Progenitor cell of endocrine pancreas (in vitro differentiated cells): ENCODE measurements around the gene SREBF2. TPM values are rescaled to one million over a fixed set of nuclear protein-coding genes. Genes with fewer than 3 reads are reported as not detected.
A peak's percentile ranks its signal among the peaks of the same experiment; 100 is the strongest.

ENCODE experiments used
- DNase-seq: peaks from one replicate; pipeline ENCODE4 v3.0.0; 2021; ENCODE audit warnings: low spot score; ENCODE audit not compliant: unreplicated experiment
- H3K27ac Mint-ChIP-seq: 2 replicates; pipeline ENCODE4 v1.8.0; 2021; ENCODE audit warnings: mild to moderate bottlenecking, moderate library complexity, mixed read lengths
- H3K27me3 Mint-ChIP-seq: 2 replicates; pipeline ENCODE4 v1.8.0; 2021; ENCODE audit warnings: mixed read lengths
- H3K36me3 Mint-ChIP-seq: 2 replicates; pipeline ENCODE4 v1.8.0; 2022; ENCODE audit warnings: mixed read lengths; ENCODE audit not compliant: insufficient read depth
- H3K4me1 Mint-ChIP-seq: 2 replicates; pipeline ENCODE4 v1.8.0; 2021; ENCODE audit warnings: low read depth, mixed read lengths
- H3K4me3 Mint-ChIP-seq: 2 replicates; pipeline ENCODE4 v1.8.0; 2021; ENCODE audit warnings: low read depth, mild to moderate bottlenecking, moderate library complexity, mixed read lengths
- H3K9me3 Mint-ChIP-seq: 2 replicates; pipeline ENCODE4 v1.8.0; 2021; ENCODE audit warnings: low read depth, mixed read lengths
- CTCF ChIP-seq: fragments of 200-600 bp; sonication (generic); IDR thresholded peaks from one replicate; pipeline ENCODE4 v1.5.0; 2021; ENCODE audit warnings: antibody characterized with exemption, mild to moderate bottlenecking; ENCODE audit not compliant: unreplicated experiment
- microRNA-seq: library from miRNA; unstranded; fragments of <30 nt; microRNA quantifications from one replicate; pipeline ENCODE4 v1.1.0, GENCODE V29; 2020; ENCODE audit warnings: borderline number of aligned reads; ENCODE audit not compliant: unreplicated experiment
- total RNA-seq: library from RNA; stranded (reverse); gene quantifications from 2 replicates; pipeline ENCODE4 v1.2.1, GENCODE V29; 2021

SREBF2 gene
- total RNA-seq, 1 donor from 2014 or later, result 156 TPM

- TF ChIP-seq CTCF, result no peak
- Mint-ChIP-seq H3K27me3 (no peaks in the 10 kb centered on the region), H3K4me3 (no peak overlapping the region), H3K4me1 (peaks cover 11% of the 10 kb centered on the region), H3K27ac (no peak overlapping the region), H3K9me3 (no peaks in the 10 kb centered on the region), H3K36me3 (peaks cover 1% of the 10 kb centered on the region)
- DNase-seq, result no peak
Observed at GRCh38 chr22:41949297-41949965, 116.5 kb downstream of the SREBF2 start.

- H3K36me3 Mint-ChIP-seq, result no peaks in the 10 kb centered on the region
- peaks cover 6% of the 10 kb centered on the region for H3K4me1 Mint-ChIP-seq
- no peaks in the 10 kb centered on the region for H3K27me3 Mint-ChIP-seq
Observed at GRCh38 chr22:41951898-41952474, 119.1 kb downstream of the SREBF2 start, which contains the start of gene SMIM45. SMIM45 (plus strand) TSS chr22:41952150.

GRCh38 chr22:41952713-41953112 lies 119.8 kb downstream of the SREBF2 start:
- no peak overlapping the region for H3K4me3 Mint-ChIP-seq

More at GRCh38 chr22:41951898-41952474, 119.1 kb downstream of the SREBF2 start, which contains the start of gene SMIM45:
- H3K4me3 Mint-ChIP-seq, result no peak within 1 kb of the TSS
- H3K27ac Mint-ChIP-seq, result peak within 1 kb of the TSS; percentile 74
- no peak for TF ChIP-seq CTCF
- no peak for DNase-seq
- no peaks in the 10 kb centered on the region for H3K9me3 Mint-ChIP-seq

More at GRCh38 chr22:41952713-41953112, 119.8 kb downstream of the SREBF2 start:
- H3K9me3 Mint-ChIP-seq, result no peaks in the 10 kb centered on the region
- H3K27me3 Mint-ChIP-seq, result peaks cover 3% of the 10 kb centered on the region
- H3K36me3 Mint-ChIP-seq, result no peaks in the 10 kb centered on the region
- H3K27ac Mint-ChIP-seq, result no peak overlapping the region
- H3K4me1 Mint-ChIP-seq, result peaks cover 4% of the 10 kb centered on the region
- no peak for TF ChIP-seq CTCF
- no peak for DNase-seq

Small RNA genes lying within 50 kb of the gene (microRNA-seq; reads per million reads assigned to microRNA genes)
- gene MIR33A, result 377 reads per million, percentile 70 among the genes with 10 or more reads in this experiment

Other genes starting within 250 kb of the SREBF2 start
- 46.0 and 51.3 TPM in 2 replicates for gene PMM1, start 243.3 kb upstream of the SREBF2 start, total RNA-seq
- 37.4 TPM in 2 replicates for gene DESI1, start 212.1 kb upstream of the SREBF2 start, total RNA-seq
- 262 and 272 TPM in 2 replicates for gene XRCC6, start 211.8 kb upstream of the SREBF2 start, total RNA-seq
- 119 and 129 TPM in 2 replicates for gene SNU13, start 144.2 kb upstream of the SREBF2 start, total RNA-seq
- gene MEI1, start 133.6 kb upstream of the SREBF2 start, total RNA-seq, result 1.0 and 1.5 TPM in 2 replicates
- 23.3 and 24.2 TPM in 2 replicates for gene CCDC134, start 32.4 kb upstream of the SREBF2 start, total RNA-seq
- gene SHISA8, start 82.0 kb downstream of the SREBF2 start, total RNA-seq, result not detected in 2 replicates
- gene TNFRSF13C, start 93.7 kb downstream of the SREBF2 start, total RNA-seq, result 1.3 and 1.6 TPM in 2 replicates
- gene CENPM, start 114.0 kb downstream of the SREBF2 start, total RNA-seq, result 16.4 and 16.9 TPM in 2 replicates
- gene SEPTIN3, start 136.3 kb downstream of the SREBF2 start, total RNA-seq, result 24.4 and 25.1 TPM in 2 replicates
- gene WBP2NL, start 165.7 kb downstream of the SREBF2 start, total RNA-seq, result not detected in 2 replicates
- gene NAGA, start 237.7 kb downstream of the SREBF2 start, total RNA-seq, result 16.9 and 17.2 TPM in 2 replicates
- gene PHETA2, start 241.1 kb downstream of the SREBF2 start, total RNA-seq, result 5.2 and 6.1 TPM in 2 replicates
- gene SMDT1, start 246.6 kb downstream of the SREBF2 start, total RNA-seq, result 71.7 and 78.8 TPM in 2 replicates